Sigmoid colon (tissue), 7 donors: Measurements from ENCODE around the gene FHDC1. TPM values are rescaled to one million over a fixed set of nuclear protein-coding genes. Genes with fewer than 3 reads are reported as not detected.

Source experiments
- DNase-seq: peaks from one replicate; pipeline ENCODE4 v3.0.0-alpha.2; 2019
- H3K27ac ChIP-seq, 4 donors: fragments of 200-600 bp; sonication (generic); one replicate each; pipeline ENCODE4 v1.5.1; 2016 to 2019; ENCODE audit warnings: mild to moderate bottlenecking in 1 of 4
- H3K27me3 ChIP-seq, 3 donors: fragments of 200-600 bp; sonication (generic); one replicate each; pipeline ENCODE4 v1.5.1; 2019; ENCODE audit warnings: mild to moderate bottlenecking in 1 of 3
- H3K36me3 ChIP-seq, 4 donors: fragments of 200-600 bp; sonication (generic); one replicate each; pipeline ENCODE4 v1.5.1; 2016 to 2019
- H3K4me1 ChIP-seq, 4 donors: fragments of 200-600 bp; sonication (generic); one replicate each; pipeline ENCODE4 v1.5.1; 2017 to 2019
- H3K4me3 ChIP-seq, 4 donors: fragments of 200-600 bp; sonication (generic); one replicate each; pipeline ENCODE4 v1.5.1; 2017 to 2019; ENCODE audit warnings: mild to moderate bottlenecking in 2 of 4, moderate library complexity in 1 of 4
- H3K9me3 ChIP-seq, 4 donors: fragments of 200-600 bp in 3 of 4; sonication (generic) in 3 of 4; one replicate each; pipeline versions ENCODE4 v1.5.1 to v1.6.1; 2013 to 2019
- EP300 ChIP-seq, 4 donors: sonication (generic); formaldehyde crosslinking; IDR thresholded peaks; one replicate each; pipeline ENCODE4 v1.6.1; 2017; ENCODE audit warnings: antibody characterized with exemption in 4 of 4
- POLR2A ChIP-seq, 2 donors: fragments of 450-650 bp; IDR thresholded peaks; one replicate each; pipeline ENCODE4 v1.6.1; 2016; ENCODE audit warnings: antibody characterized with exemption in 2 of 2, mild to moderate bottlenecking in 2 of 2, moderate library complexity in 2 of 2
- POLR2AphosphoS5 ChIP-seq, 4 donors: sonication (generic); formaldehyde crosslinking; IDR thresholded peaks; one replicate each; pipeline ENCODE4 v1.6.1; 2017; ENCODE audit warnings: antibody characterized with exemption in 4 of 4
- WGBS, 2 donors: extraction: QIAGEN DNeasy Blood & Tissue Kit; methylation state at CpG; one replicate each; pipeline ENCODE4 v1.1.7; 2013; 5-methylcytosine and 5-hydroxymethylcytosine counted together
- intact Hi-C: fragments of 100-400 bp; cut with DNase I; formaldehyde crosslinking; loops from one replicate; pipeline ENCODE4 v1.15.1; 2023
- polyA plus RNA-seq, 3 donors: library from polyadenylated mRNA; stranded (reverse); fragments of 200-250 nt; gene quantifications; one replicate each; pipeline ENCODE4 v1.2.3, GENCODE V29; 2013
- total RNA-seq, 4 donors: library from RNA; depleted of rRNA; stranded (reverse); fragments of >200 nt; gene quantifications; one replicate each; pipeline ENCODE4 v1.1.0, GENCODE V29; 2016
- TF ChIP-seq, protein P1 (sequence below), 4 experiments: fragments of 450-650 bp in 3 of 4; fragments of 200-600 bp in 1 of 4; IDR thresholded peaks; one replicate each; pipeline ENCODE4 v1.5.1; 2016 to 2019; ENCODE audit warnings: antibody characterized with exemption in 4 of 4, mild to moderate bottlenecking in 3 of 4, moderate library complexity in 2 of 4
- donor health status: healthy with polysubstance abuse.
- donor health status: Bipolar disorder and iron deficiency.
- donor health status: healthy.

Gene FHDC1
- total and polyA plus RNA-seq, 7 donors: 0.66 to 7.2 (median 2.2) TPM

- H3K36me3 ChIP-seq: no peaks in the 10 kb centered on the region
- TF ChIP-seq POLR2AphosphoS5 (IDR thresholded peaks at IDR 0.05) (peak in 1 of 4 donors; percentile 12), POLR2A (IDR thresholded peaks at IDR 0.05) (no peak)
- H3K4me1 ChIP-seq: peaks cover 0 to under 1% (median 0%) of the 10 kb centered on the region in 4 donors
- intact Hi-C loops: no loop called here
- DNase-seq: no peak
- H3K4me3 ChIP-seq: no peak overlapping the region
- H3K27ac ChIP-seq: peak overlapping the region in 1 of 4 donors; percentile 62
- no peaks in the 10 kb centered on the region for H3K9me3 ChIP-seq
- 72 to 73% methylated on average over 6 of the region's 6 CpGs for WGBS, 2 donors
- peaks cover 2 to 22% (median 12%) of the 10 kb centered on the region in 3 donors for H3K27me3 ChIP-seq
Measured at GRCh38 chr4:152943672-152944071, 7.5 kb downstream of the FHDC1 start.

- TF ChIP-seq EP300 (IDR thresholded peaks at IDR 0.05) (no peak), POLR2AphosphoS5 (IDR thresholded peaks at IDR 0.05) (no peak), POLR2A (IDR thresholded peaks at IDR 0.05) (no peak)
- TF ChIP-seq, protein P1, sequence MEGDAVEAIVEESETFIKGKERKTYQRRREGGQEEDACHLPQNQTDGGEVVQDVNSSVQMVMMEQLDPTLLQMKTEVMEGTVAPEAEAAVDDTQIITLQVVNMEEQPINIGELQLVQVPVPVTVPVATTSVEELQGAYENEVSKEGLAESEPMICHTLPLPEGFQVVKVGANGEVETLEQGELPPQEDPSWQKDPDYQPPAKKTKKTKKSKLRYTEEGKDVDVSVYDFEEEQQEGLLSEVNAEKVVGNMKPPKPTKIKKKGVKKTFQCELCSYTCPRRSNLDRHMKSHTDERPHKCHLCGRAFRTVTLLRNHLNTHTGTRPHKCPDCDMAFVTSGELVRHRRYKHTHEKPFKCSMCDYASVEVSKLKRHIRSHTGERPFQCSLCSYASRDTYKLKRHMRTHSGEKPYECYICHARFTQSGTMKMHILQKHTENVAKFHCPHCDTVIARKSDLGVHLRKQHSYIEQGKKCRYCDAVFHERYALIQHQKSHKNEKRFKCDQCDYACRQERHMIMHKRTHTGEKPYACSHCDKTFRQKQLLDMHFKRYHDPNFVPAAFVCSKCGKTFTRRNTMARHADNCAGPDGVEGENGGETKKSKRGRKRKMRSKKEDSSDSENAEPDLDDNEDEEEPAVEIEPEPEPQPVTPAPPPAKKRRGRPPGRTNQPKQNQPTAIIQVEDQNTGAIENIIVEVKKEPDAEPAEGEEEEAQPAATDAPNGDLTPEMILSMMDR (IDR thresholded peaks at IDR 0.05): no peak
- no peaks in the 10 kb centered on the region for H3K36me3 ChIP-seq
Measured at GRCh38 chr4:152944666-152945320, 8.7 kb downstream of the FHDC1 start.

DNA sequence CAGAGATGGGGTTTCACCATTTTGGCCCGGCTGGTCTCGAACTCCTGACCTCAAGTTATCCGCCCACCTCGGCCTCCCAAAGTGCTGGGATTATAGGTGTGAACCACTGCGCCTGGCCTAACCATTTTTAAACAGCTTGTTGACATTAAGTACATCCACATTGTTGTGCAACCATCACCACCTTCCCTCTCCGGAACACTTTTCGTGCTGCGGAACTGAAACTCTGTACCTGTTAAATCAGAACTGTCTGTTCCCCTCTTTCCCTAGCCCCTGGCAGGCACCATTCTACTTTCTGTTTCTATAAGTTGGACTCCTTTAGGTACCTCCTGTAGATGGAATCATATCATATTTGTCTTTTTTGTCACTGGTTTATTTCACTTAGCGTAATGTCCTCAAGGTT, 9.5 kb downstream of the FHDC1 start:
- TF ChIP-seq POLR2A (IDR thresholded peaks at IDR 0.05) (no peak), POLR2AphosphoS5 (IDR thresholded peaks at IDR 0.05) (no peak), EP300 (IDR thresholded peaks at IDR 0.05) (no peak)
- TF ChIP-seq, protein P1 (IDR thresholded peaks at IDR 0.05): no peak
- Histone ChIP-seq H3K36me3 (no peaks in the 10 kb centered on the region), H3K4me1 (no peaks in the 10 kb centered on the region), H3K9me3 (no peaks in the 10 kb centered on the region), H3K27me3 (peaks cover 0 to 2% (median 0%) of the 10 kb centered on the region in 3 donors), H3K27ac (no peak overlapping the region), H3K4me3 (no peak overlapping the region)
- no peak for DNase-seq
- intact Hi-C loops: no loop called here
- 86 to 90% methylated on average over 9 of the region's 9 CpGs for WGBS, 2 donors

More at GRCh38 chr4:152944666-152945320, 8.7 kb downstream of the FHDC1 start:
- Histone ChIP-seq H3K27me3 (peaks cover under 1 to 11% (median 2%) of the 10 kb centered on the region in 3 donors), H3K9me3 (no peaks in the 10 kb centered on the region), H3K4me1 (no peaks in the 10 kb centered on the region), H3K27ac (no peak overlapping the region), H3K4me3 (no peak overlapping the region)
- 14 to 55% methylated on average over 4 of the region's 4 CpGs for WGBS, 2 donors
- no peak for DNase-seq
- intact Hi-C loops: no loop called here

- TF ChIP-seq, protein P1 (IDR thresholded peaks at IDR 0.05): no peak
- TF ChIP-seq POLR2AphosphoS5 (IDR thresholded peaks at IDR 0.05) (no peak), EP300 (IDR thresholded peaks at IDR 0.05) (no peak), POLR2A (IDR thresholded peaks at IDR 0.05) (no peak)
- H3K4me1 ChIP-seq: no peaks in the 10 kb centered on the region
- no peak overlapping the region for H3K4me3 ChIP-seq
- H3K27ac ChIP-seq: no peak overlapping the region
- intact Hi-C loops: no loop called here
- no peaks in the 10 kb centered on the region for H3K9me3 ChIP-seq
- WGBS, 2 donors: 52 to 73% methylated on average over 4 of the region's 4 CpGs
- H3K27me3 ChIP-seq: no peaks in the 10 kb centered on the region
- H3K36me3 ChIP-seq: no peaks in the 10 kb centered on the region
- no peak for DNase-seq
Measured at GRCh38 chr4:152946446-152946845, 10.3 kb downstream of the FHDC1 start.

DNA sequence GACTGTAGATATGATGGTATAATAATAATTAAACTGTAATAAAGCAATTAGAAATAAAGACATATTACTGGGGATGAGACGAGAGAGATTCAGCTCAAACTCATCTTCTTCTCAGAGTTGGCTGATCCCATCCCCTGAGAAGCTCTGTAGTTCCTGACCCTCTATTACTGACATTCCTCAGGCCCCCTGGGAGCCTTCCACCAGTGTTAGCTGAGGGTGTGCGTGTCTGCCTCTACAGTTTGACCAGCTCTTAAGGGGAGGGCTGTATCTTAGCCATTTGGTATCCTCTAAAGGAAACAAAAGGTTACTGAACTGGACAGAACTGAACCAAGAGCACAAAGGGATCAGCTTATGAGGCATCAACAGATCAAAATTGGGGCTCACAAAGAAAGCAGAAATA, 11.2 kb downstream of the FHDC1 start:
- Histone ChIP-seq H3K9me3 (no peaks in the 10 kb centered on the region), H3K27ac (no peak overlapping the region), H3K4me3 (no peak overlapping the region), H3K27me3 (no peaks in the 10 kb centered on the region), H3K36me3 (no peaks in the 10 kb centered on the region), H3K4me1 (no peaks in the 10 kb centered on the region)
- intact Hi-C loops: no loop called here
- no peak for DNase-seq
- WGBS, 2 donors: 58 to 79% methylated on average over 2 of the region's 2 CpGs
- TF ChIP-seq POLR2AphosphoS5 (IDR thresholded peaks at IDR 0.05) (no peak), EP300 (IDR thresholded peaks at IDR 0.05) (no peak), POLR2A (IDR thresholded peaks at IDR 0.05) (no peak)
- TF ChIP-seq, protein P1 (IDR thresholded peaks at IDR 0.05): no peak
